Fibroblast of skin of right biceps (primary cell): ENCODE data around the gene GLB1L2.
"Not testable (repeated sequence)": the region's sequence is repeated elsewhere in the genome, so short reads cannot be mapped to it uniquely, and the experiment has no call there.

Source experiments
- DNase-seq: peaks from one replicate; pipeline ENCODE4 v3.0.0-alpha.2; 2013

The GLB1L2 gene, protein sequence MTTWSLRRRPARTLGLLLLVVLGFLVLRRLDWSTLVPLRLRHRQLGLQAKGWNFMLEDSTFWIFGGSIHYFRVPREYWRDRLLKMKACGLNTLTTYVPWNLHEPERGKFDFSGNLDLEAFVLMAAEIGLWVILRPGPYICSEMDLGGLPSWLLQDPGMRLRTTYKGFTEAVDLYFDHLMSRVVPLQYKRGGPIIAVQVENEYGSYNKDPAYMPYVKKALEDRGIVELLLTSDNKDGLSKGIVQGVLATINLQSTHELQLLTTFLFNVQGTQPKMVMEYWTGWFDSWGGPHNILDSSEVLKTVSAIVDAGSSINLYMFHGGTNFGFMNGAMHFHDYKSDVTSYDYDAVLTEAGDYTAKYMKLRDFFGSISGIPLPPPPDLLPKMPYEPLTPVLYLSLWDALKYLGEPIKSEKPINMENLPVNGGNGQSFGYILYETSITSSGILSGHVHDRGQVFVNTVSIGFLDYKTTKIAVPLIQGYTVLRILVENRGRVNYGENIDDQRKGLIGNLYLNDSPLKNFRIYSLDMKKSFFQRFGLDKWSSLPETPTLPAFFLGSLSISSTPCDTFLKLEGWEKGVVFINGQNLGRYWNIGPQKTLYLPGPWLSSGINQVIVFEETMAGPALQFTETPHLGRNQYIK

DNA sequence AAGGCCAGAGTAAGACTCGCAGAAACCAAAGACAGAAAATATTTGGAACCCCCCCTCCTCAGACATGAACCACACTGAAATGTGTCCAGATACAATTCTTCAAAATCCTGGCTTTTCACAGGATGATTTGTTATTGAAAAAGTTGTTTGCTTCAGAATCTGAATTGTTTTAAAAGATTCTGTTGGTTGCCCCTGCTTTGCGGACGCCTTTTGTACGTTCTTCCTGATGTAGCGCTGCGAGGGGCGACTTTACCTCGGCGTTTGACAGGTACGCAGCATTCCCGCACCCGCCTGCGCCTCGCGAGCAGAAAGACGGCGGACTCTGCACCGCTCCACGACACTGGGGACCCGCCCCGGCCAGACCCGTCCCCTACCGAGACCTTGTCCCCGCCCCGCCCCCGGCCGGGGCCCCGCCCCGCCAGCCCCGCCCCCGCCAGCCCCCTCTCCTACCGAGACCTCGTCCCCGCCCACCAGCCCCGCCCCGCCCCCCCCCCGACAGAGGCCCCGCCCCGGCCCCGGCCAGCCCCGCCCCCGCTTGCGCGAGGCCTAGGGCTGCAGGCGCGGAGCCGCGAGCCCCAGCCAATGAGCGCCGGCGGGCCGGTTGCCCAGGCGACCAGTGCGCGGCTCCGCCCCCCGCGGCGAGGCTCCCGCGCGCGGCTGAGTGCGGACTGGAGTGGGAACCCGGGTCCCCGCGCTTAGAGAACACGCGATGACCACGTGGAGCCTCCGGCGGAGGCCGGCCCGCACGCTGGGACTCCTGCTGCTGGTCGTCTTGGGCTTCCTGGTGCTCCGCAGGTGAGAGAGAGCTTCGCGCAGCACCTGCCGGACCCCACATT, at the start of gene GLB1L2:
GLB1L2 (plus strand) TSS at position 635 of the 835 bp plus-strand sequence; CDS start at position 709, 74 bp downstream.
- peak; percentile 42 for DNase-seq

DNA sequence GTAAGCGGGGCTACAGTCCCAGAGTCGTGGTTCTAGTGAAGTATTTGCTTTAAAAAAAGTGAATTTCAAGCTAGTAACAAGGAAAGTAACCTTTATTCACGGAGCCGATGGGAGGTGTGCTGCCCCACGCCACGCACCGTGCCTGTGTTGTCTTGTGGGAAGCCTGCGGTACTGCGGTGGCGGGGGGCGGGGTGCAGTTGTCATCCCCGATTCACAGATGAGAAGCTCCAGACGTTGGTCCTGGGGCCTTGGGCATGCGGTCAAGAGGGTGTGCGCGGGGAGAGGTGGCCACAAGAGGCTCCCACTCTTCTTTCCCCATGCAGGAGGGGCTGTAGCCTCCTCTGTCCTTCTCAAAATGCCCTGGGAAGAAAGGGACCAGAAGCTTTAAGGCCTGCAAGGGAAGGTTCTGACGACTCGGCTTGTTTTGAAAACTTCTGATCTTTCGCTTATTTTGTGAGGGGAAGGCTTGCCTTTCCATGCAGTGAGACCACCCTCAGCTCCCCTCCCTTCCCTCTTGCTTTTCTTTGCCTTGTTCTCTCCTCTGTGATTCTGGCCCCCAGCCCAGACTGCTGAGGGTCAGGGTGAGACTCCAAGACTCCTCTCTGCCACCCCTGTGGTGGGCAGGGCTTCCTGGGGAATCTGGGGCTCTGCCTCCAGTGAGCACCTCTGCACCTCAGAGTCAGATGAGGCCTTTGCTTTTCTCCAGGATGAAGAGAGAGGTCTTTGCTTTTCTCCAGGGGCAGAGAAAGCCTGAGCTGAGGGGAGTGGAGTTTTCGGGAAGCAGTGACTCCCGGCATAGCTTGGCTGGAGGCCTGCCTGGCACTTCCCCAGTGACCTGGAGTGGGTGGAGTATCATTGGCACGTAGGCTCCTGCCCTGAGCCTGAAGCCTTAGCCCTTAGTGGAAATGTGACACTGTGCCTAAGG, 49.4 kb upstream of the GLB1L2 start:
- DNase-seq: no peak

DNA sequence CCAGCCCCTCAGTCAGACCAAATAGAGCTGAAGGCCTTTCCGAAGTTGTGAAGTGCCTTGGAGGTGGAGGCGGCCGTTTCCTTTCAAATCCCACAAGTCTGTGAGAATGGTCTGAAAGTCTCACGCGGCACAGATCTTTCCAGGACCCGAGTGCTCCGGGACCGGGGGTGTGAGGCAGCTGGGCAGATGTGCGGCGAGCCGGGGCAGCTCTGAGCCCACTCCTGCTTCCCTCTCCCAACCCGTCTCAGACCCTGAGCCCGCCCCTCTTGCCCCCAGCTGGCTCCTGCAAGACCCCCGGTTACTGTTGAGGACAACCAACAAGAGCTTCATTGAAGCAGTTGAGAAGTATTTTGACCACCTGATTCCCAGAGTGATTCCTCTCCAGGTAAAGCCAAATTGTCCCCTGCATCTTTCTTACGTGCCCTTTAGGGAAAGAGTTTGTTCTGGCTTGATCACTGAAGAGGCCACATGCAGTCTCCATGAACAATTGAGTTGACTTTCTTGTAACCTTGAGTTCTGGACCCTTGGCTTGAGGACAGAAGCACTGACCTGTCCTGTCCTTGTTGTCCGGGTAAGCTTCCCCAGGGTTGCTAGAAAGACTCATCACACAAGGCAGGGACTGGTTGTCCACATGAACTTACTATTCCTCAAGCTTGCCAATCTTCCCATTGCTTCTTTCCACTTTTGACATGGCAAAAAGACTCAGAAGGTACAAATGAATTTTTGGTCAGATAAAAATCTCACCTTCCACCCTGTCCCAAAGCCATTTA, 48.1 kb upstream of the GLB1L2 start:
- DNase-seq: no peak

DNA sequence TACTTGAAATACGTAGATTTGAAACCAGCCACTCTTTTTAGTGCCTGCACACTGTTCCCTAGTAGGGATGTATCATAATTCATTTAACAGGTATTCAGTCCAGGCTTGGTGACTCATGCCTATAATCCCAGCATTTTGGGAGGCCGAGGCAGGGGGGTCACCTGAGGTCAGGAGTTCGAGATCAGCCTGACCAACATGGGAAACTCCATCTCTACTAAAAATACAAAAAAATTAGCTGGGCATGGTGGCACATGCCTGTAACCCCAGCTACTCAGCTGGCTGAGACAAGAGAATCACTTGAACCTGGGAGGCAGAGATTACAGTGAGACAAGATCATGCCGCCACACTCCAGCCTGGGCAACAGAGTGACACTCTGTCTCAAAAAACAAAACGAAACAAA, 47.4 kb upstream of the GLB1L2 start:
- not testable (repeated sequence) for DNase-seq

DNA sequence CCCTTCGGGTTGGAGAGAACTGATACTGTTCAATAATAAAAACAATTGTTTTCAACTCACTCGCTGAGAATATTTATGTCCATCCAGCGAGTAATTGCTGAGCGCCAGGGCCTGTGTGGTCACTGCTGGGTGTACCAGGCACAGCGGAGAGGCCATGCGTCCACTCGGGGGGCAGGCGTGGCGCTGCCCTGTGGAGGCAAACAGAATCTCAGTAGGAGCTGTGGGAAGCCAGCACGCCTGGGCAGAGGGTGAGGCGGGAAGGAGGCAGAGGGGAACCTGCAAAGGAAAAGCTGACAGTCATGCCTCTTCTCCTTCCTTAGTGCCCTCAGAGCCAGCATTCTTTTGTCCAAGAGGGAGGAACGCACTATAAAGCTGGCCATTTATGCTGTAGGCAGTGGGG, 44.2 kb upstream of the GLB1L2 start:
- DNase-seq: no peak

DNA sequence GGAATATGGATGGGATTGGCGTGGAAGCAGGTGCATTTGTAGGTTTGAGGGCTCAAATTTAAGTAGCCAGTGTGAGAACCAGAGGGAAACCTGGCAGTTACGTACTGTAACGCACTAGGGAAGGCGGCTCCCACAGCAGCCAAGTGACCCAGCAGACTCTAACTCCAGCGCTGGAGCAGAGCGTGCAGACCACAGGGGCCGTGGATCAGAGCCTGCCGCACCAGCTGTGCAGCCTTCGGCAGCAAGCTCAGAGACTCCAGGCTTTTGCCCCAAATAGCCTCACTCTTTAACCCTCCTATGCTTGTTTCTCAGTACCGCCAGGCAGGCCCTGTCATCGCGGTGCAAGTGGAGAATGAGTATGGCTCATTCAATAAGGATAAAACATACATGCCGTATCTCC, 43.3 kb upstream of the GLB1L2 start:
- DNase-seq: no peak

DNA sequence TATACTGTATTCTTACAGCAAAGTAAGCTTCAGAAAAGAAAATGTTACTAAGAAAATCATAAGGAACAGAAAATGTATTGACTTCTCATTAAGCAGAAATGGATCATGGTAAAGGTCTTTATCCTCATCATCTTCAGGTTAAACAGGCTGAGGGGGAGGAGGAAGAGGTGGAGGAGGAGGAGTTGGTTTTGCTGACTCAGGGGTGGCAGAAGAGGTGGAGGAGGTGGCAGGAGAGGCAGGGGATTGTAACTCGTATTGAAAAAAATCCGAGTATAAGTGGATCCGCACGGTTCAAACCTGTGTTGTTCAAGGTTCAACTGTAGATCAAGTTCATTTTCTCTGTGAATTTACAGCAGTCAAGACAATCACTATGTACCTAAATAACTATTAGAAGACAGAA, 42.6 kb upstream of the GLB1L2 start:
- DNase-seq: no peak

DNA sequence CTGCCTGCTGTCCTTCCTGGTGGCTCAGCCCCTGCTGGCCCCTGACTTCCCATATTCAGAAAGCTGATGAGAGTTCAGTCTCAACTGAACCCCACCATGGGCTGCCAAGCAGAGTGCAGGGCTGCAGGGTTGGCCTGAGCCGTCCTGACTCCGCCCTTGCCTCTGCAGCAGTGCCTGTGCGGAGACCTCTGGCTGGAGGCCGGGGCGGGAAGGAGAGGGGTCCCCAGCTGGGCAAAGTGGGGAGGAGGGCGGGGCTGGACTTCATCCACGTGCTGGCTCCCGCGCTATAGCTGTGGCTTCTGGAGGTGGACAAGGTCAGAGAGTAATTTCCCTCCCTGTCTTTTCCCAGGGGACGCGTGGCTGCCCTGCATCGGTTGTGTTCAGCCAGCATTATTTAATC, 42.0 kb upstream of the GLB1L2 start:
- no peak for DNase-seq

DNA sequence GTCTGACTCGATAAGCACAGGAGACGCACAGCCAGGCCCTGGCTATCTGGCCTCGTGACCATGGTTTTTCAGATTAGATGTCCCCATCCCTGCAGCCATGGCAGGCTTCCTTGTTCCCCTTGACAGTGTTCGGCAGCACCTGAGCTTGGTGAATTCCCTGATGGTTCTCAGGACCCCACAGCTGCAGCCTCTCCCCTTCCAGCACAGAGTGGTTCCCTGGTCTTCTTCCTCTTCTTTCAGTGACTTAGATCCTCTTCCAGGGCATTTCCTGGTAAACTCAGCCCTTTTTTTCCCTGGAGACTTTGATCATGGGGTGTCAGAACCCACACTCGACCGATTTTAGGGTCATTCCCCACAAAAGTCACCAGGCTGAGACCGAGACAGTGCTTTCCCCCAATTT, 41.1 kb upstream of the GLB1L2 start:
- no peak for DNase-seq

DNA sequence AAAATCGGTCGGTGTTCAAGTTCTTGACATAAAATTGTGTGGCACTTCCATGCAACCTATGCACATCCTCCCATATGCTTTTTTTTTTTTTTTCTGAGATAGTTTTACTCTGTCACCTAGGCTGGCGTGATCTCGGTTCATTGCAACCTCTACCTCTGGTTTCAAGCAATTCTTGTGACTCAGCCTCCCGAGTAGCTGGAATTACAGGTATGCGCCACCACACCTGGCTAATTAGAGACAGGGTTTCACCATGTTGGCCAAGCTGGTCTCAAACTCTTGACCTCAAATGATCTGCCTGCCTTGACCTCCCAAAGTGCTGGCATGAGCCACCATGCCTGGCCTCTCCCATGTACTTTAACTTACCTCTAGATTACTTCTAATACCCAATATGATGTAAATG, 40.6 kb upstream of the GLB1L2 start:
- DNase-seq: no peak

DNA sequence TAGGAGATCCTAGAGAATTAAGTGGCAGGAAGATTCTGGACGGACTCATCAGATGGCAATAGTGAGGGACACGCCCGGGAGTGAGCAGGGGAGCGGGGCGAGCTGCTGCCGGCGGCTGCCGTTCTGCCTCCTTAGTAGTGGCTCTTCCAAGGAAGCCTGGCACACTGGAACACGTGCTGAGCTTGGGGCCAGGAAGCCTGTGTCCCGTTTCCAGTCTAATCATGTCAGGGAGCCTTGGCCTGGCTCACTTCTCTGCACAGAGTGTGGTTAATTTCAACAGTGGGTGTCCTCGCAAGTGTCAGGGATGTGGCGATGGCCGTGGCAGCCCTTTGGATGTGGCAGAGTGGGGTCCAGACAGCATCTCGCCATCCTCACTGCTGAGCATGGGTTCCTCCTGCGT, 39.1 kb upstream of the GLB1L2 start:
- DNase-seq: no peak

DNA sequence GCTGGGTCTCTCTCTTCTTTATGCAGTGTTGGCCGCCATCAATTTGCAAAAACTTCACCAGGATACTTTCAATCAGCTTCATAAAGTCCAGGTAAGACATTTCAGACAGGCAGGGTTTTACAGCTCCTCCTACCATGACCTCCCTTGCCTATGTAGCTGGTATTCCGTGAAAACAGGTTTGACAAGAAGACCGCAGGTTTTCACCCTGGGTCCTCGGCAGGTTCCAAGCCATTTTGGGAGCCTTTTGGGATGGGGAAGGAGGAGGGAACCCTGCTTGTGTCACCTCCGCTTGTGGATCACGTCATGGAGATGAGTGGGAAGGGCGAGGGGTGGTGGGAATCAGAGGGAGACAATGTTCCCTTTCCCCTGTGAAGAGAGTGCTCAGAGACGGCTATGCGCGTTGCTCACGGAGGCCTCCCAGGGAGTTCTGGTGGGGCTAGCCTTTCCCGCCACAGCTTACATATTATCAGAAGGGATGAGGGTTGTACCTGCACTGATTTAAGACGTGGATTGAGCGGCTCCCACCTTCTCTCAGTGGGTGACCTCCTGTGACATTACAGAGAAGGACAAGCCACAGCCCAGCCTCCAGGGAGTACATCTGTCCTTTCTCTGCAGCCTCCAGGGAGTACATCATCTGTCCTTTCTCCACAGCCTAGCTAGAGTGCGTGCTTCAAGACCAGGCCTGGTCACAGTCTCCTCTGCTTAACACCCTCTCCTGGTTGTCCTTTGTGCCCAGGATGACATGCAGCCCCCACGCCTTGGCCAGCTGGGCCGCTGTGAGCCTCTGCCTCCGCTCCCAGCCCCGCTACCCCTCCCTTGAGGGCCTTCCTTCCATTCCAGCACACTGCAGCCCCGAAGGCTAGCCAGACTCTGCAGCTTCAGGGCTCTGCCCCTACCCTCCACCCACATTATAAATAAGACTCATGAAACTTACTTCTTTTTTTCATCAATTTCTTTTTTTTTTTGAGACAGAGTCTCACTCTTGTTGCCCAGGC, 38.4 kb upstream of the GLB1L2 start:
- no peak for DNase-seq

DNA sequence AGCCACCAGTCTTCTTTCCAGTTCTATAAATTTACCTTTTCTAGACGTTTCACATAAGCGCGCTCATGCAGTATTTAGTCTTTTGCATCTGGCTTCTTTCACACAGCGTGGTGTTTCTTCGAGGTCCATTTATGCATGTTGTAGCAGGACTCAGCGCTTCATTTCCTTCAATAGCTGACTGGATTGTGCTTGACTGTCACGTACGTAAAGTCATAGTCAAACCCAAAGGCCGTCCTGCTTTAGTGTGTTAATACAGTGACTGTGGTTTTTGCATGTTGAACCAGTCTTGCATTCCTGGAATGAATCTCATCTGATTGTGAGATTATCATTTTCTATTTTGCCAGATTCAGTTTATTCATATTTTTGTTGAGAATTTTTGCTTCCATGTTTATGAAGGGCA, 37.1 kb upstream of the GLB1L2 start:
- DNase-seq: no peak

DNA sequence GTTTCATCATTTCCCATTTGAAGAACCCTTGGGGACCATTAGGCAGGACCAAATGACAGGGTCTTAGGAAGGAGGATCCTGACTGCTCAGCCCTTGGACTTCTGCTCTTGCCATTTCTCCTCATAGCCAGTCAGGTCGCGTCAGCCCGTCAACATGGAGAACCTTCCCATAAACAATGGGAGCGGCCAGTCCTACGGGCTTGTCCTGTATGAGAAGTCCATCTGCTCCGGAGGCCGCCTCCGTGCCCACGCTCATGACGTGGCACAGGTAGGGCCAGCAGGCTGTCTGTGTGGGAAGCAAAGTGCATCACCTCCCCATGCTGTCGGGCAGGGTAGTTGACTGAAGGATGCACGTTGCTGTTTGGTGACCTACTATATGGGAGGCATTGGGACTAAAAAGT, 19.6 kb upstream of the GLB1L2 start:
- DNase-seq: no peak

DNA sequence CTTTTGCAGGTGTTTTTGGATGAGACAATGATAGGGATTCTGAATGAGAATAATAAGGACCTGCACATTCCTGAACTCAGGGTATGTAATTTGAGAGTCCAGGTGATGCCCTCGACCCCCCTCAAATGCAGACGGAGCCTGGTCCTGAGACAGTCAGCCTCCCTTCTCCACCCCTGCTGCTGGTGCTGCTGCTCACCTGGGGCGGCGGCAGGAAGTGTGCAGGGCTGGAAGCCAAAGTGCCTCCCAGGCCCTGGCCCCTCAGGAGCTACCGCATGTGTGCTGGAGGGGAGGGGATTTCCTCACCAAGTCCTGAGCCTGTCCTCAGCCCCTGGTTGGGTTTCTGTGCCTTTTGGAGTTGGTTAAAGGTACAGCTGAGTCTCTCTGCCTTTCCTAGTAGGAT, 19.0 kb upstream of the GLB1L2 start:
- DNase-seq: no peak

DNA sequence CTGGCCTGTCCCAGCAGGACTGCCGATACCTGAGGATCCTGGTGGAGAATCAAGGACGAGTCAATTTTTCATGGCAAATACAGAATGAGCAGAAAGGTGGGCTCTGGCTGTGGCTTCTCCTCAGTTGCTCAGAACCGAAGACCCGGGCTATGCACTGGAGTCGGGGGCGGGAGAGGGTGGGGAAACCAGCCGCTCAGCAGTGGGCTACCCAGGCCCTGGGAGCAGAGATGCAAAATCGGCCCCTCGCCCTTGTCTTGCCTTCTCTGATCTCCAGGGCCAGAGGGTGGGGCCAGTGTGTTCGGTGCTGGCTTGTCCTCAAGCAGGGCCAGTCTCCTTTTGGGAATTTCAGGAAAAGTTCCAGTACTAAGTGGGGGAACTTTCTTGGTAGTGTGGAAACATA, 18.4 kb upstream of the GLB1L2 start:
- no peak for DNase-seq

DNA sequence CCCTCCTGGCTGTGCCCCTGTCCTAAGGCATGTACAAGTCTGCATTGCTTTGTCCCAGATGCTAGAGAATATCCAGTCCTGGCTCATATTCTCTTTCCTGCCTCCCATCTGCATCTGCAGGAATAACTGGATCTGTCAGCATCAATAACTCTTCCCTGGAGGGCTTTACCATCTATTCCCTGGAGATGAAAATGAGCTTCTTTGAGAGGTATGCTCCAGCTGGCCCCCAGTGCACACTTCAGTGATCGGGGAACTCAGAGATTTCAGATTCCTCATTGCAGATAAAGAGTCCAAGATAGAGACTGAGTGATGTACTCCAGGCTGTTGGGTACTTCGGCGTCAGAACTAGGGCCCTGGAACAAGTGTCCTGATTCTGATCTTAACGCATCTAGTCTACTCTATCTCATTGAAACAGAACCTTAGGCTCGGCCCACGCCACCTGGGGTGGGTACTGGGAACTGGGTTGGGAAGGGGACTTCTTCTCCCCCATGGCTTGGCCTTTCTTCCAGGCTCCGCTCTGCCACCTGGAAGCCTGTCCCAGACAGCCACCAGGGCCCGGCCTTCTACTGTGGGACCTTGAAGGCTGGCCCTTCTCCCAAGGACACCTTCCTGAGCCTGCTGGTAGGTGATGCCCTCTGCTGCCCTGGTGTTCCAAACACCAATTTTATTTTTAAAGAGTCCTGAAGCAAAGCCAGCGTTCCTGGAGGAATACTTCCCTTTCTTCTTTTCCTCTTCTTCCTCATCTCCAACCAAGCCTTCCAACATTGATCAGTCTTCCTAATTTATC, 17.8 kb upstream of the GLB1L2 start:
- DNase-seq: no peak

DNA sequence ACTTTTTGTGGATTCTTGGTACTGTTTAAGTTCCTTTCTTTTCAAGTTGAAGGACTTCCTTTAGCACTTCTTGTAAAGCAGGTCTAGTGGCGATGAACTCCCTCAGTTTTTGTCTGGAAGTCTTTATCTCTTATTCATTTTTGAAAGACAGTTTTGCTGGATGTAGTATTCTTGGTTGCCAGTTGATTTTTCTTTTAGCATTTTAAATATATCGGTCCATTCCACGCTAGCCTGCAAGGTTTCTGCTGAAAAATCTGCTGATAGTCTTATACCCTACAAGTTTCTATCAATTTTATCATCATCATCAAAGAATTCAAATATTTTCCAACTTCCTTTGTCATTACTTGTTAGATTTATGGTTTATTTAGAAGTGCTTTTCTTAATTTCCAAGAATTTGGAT, 14.7 kb upstream of the GLB1L2 start:
- DNase-seq: no peak

DNA sequence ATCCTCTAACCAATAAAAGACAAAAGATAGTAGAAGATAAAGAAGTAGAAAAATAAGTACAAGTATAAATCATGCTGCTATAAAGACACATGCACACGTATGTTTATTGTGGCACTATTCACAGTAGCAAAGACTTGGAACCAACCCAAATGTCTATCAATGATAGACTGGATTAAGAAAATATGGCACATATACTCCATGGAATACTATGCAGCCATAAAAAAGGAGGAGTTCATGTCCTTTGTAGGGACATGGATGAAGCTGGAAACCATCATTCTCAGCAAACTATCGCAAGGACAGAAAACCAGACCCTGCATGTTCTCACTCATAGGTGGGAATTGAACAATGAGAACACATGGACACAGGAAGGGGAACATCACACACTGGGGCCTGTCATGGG, 10.4 kb upstream of the GLB1L2 start:
- DNase-seq: not testable (repeated sequence)

DNA sequence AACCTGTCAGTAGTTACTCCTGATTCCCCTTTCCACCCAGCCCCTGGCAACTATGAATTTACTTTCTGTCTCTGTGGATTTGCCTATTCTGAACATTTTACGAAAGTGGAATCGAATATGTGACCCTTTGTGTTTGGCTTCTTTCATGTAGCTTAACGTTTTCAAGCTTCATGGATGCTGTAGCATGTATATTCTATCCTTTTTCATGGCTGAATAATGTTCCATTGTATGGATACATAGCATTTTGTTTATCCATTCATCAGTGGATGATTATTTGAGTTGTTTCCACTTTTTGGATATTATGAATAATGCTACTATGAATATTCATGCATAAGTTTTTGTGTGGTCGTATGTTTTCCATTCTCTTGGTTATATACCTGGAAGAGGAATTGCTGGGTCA, 9.2 kb upstream of the GLB1L2 start:
- DNase-seq: no peak
